IMR-90 (cell line): Measurements from ENCODE around the gene PMS1. TPM values are rescaled to one million over a fixed set of nuclear protein-coding genes. Genes with fewer than 3 reads are reported as not detected.

Experiments
- ATAC-seq: fragments of 200-7000 bp; cut with Tn5 transposase; 2 replicates; pipeline ENCODE4 v1.9.1; 2020; ENCODE audit warnings: low read depth, mild to moderate bottlenecking, moderate library complexity
- BruUV-seq: library from RNA; stranded (reverse); fragments of 400-500 nt; replicated peaks from 2 replicates; lab custom pipeline; 2021; lab: Mats Ljungman, UMichigan
- CTCF ChIA-PET: fragments of 300-600 bp; formaldehyde crosslinking; extraction: SDS; loops from one replicate; lab custom pipeline; 2021; ENCODE audit warnings: antibody characterized with exemption; lab: Yijun Ruan, JAX
- POLR2A ChIA-PET: fragments of 300-600 bp; sonication (Branson Sonifier 250); formaldehyde crosslinking; loops from one replicate; lab custom pipeline; 2022; ENCODE audit warnings: antibody characterized with exemption; ENCODE audit not compliant: unreplicated experiment; lab: Charles Lee
- DNase-seq: peaks from one replicate; pipeline ENCODE4 v3.0.0; 2013
- H2AFZ ChIP-seq: replicated peaks from 2 replicates; pipeline ENCODE3; 2013; ENCODE audit warnings: low read length, mild to moderate bottlenecking; ENCODE audit not compliant: poor library complexity
- H2AK5ac ChIP-seq: 2 replicates; pipeline ENCODE4 v1.6.1; 2013; ENCODE audit warnings: low read depth, low read length, inconsistent platforms
- H2AK9ac ChIP-seq: replicated peaks from 2 replicates; pipeline ENCODE3; 2013; ENCODE audit warnings: mild to moderate bottlenecking, low read depth, low read length, moderate library complexity; ENCODE audit not compliant: poor library complexity
- H2BK120ac ChIP-seq: 2 replicates; pipeline ENCODE4 v1.6.1; 2013; ENCODE audit warnings: low read depth, low read length, inconsistent platforms
- H2BK15ac ChIP-seq: 3 replicates; pipeline ENCODE4 v1.6.1; 2013; ENCODE audit warnings: low read depth, low read length, inconsistent platforms
- H2BK20ac ChIP-seq: 2 replicates; pipeline ENCODE4 v1.6.1; 2013; ENCODE audit warnings: low read depth, mild to moderate bottlenecking, inconsistent platforms, low read length, moderate library complexity
- H2BK5ac ChIP-seq: 2 replicates; pipeline ENCODE4 v1.6.1; 2013; ENCODE audit warnings: mild to moderate bottlenecking, low read depth, low read length, inconsistent platforms; ENCODE audit not compliant: poor library complexity, severe bottlenecking
- H3K14ac ChIP-seq: replicated peaks from 2 replicates; pipeline ENCODE4 v1.6.1; 2013; ENCODE audit warnings: low read depth, low read length, inconsistent platforms
- H3K18ac ChIP-seq: 2 replicates; pipeline ENCODE4 v1.6.1; 2013; ENCODE audit warnings: low read depth, low read length, control low read depth
- H3K23ac ChIP-seq: 2 replicates; pipeline ENCODE4 v1.6.1; 2013; ENCODE audit warnings: low read depth, low read length, inconsistent platforms
- H3K27ac ChIP-seq: 2 replicates; pipeline ENCODE4 v1.5.1; 2013; ENCODE audit warnings: mild to moderate bottlenecking, control low read depth, low read length; ENCODE audit not compliant: insufficient read depth
- H3K27me3 ChIP-seq: 2 replicates; pipeline ENCODE4 v1.6.1; 2013; ENCODE audit warnings: low read length; ENCODE audit not compliant: control insufficient read depth, insufficient read depth
- H3K36me3 ChIP-seq: 2 replicates; pipeline ENCODE4 v1.6.1; 2013; ENCODE audit warnings: low read length, mixed read lengths; ENCODE audit not compliant: control insufficient read depth, insufficient read depth
- H3K4ac ChIP-seq: 2 replicates; pipeline ENCODE4 v1.6.1; 2013; ENCODE audit warnings: low read depth, low read length, inconsistent platforms
- H3K4me1 ChIP-seq: 2 replicates; pipeline ENCODE4 v1.6.1; 2013; ENCODE audit warnings: low read length, mixed read lengths; ENCODE audit not compliant: control insufficient read depth, insufficient read depth
- H3K4me2 ChIP-seq: 2 replicates; pipeline ENCODE4 v1.6.1; 2013; ENCODE audit warnings: low read depth, mild to moderate bottlenecking, control low read depth, low read length, moderate library complexity
- H3K4me3 ChIP-seq: 2 replicates; pipeline ENCODE4 v1.5.1; 2013; ENCODE audit warnings: low read depth, mild to moderate bottlenecking, control low read depth, low read length, moderate library complexity; ENCODE audit not compliant: insufficient read depth
- H3K56ac ChIP-seq: 2 replicates; pipeline ENCODE4 v1.6.1; 2013; ENCODE audit warnings: low read length, inconsistent platforms; ENCODE audit not compliant: insufficient read depth; ENCODE audit errors: extremely low read depth
- H3K79me1 ChIP-seq, 2 experiments: 2 replicates each; pipeline ENCODE4 v1.6.1; 2013; ENCODE audit warnings: low read length in 2 of 2, inconsistent platforms in 1 of 2, low read depth in 1 of 2
- H3K9ac ChIP-seq: 2 replicates; pipeline ENCODE4 v1.6.1; 2013; ENCODE audit warnings: low read depth, low read length, control low read depth
- H3K9me1 ChIP-seq: 2 replicates; pipeline ENCODE4 v1.6.1; 2013; ENCODE audit warnings: low read length, inconsistent platforms; ENCODE audit not compliant: insufficient read depth
- H3K9me3 ChIP-seq: 2 replicates; pipeline ENCODE4 v1.6.1; 2013; ENCODE audit warnings: low read length; ENCODE audit not compliant: control insufficient read depth, insufficient read depth
- H4K20me1 ChIP-seq: 2 replicates; pipeline ENCODE4 v1.6.1; 2013; ENCODE audit warnings: low read length, inconsistent platforms; ENCODE audit not compliant: insufficient read depth
- H4K5ac ChIP-seq: 2 replicates; pipeline ENCODE4 v1.6.1; 2013; ENCODE audit warnings: mild to moderate bottlenecking, low read depth, low read length, control low read depth
- H4K8ac ChIP-seq, 2 experiments: 2 replicates each; pipeline ENCODE4 v1.6.1; 2013; ENCODE audit warnings: low read depth in 2 of 2, low read length in 2 of 2, control low read depth in 1 of 2, inconsistent platforms in 1 of 2
- H4K91ac ChIP-seq: 2 replicates; pipeline ENCODE4 v1.6.1; 2013; ENCODE audit warnings: low read depth, low read length, inconsistent platforms; ENCODE audit not compliant: insufficient read depth
- BHLHE40 ChIP-seq: fragments of 150-350 bp; IDR thresholded peaks from 2 replicates; pipeline ENCODE4 v1.6.1; 2016; ENCODE audit warnings: mild to moderate bottlenecking, low read depth, low read length
- CEBPB ChIP-seq: IDR thresholded peaks from 2 replicates; pipeline ENCODE4 v1.6.1; 2012; ENCODE audit warnings: low read depth, low read length, improper control_type of control experiment
- CHD1 ChIP-seq: IDR thresholded peaks from 2 replicates; pipeline ENCODE4 v1.6.1; 2012; ENCODE audit warnings: low read depth, low read length, improper control_type of control experiment
- FOS ChIP-seq: fragments of 150-350 bp; IDR thresholded peaks from 2 replicates; pipeline ENCODE4 v1.6.1; 2016; ENCODE audit warnings: low read depth, low read length
- MAFK ChIP-seq: IDR thresholded peaks from 2 replicates; pipeline ENCODE4 v1.6.1; 2012; ENCODE audit warnings: low read depth, low read length, improper control_type of control experiment
- MAZ ChIP-seq: IDR thresholded peaks from 2 replicates; pipeline ENCODE4 v1.6.1; 2012; ENCODE audit warnings: low read depth, mild to moderate bottlenecking, low read length, improper control_type of control experiment, moderate library complexity, borderline replicate concordance
- MXI1 ChIP-seq: IDR thresholded peaks from 2 replicates; pipeline ENCODE4 v1.6.1; 2012; ENCODE audit warnings: low read depth, mild to moderate bottlenecking, low read length, moderate library complexity, borderline replicate concordance
- NFE2L2 ChIP-seq: fragments of 150-350 bp; IDR thresholded peaks from 2 replicates; pipeline ENCODE4 v1.6.1; 2016; ENCODE audit warnings: low read depth, mild to moderate bottlenecking, low read length
- POLR2A ChIP-seq: IDR thresholded peaks from 2 replicates; pipeline ENCODE4 v1.6.1; 2012; ENCODE audit warnings: mild to moderate bottlenecking, low read depth, low read length
- RAD21 ChIP-seq: IDR thresholded peaks from 2 replicates; pipeline ENCODE4 v1.6.1; 2012; ENCODE audit warnings: low read length, improper control_type of control experiment
- RCOR1 ChIP-seq: IDR thresholded peaks from 2 replicates; pipeline ENCODE4 v1.6.1; 2012; ENCODE audit warnings: mild to moderate bottlenecking, low read length, improper control_type of control experiment; ENCODE audit not compliant: insufficient replicate concordance
- RFX5 ChIP-seq: IDR thresholded peaks from 2 replicates; pipeline ENCODE4 v1.8.0; 2012; ENCODE audit warnings: low read depth, mild to moderate bottlenecking, low read length, moderate library complexity
- SMC3 ChIP-seq: fragments of 150-350 bp; IDR thresholded peaks from 2 replicates; pipeline ENCODE4 v1.6.1; 2016; ENCODE audit warnings: low read depth, mild to moderate bottlenecking, antibody characterized with exemption, low read length, moderate library complexity
- WGBS, 2 experiments: methylation state at CpG; one replicate each; pipeline versions ENCODE4 v1.1.5 to v1.1.7; 2013; ENCODE audit warnings: missing lambda C conversion rate in 2 of 2; ENCODE audit not compliant: insufficient read length in 1 of 2; ENCODE audit errors: extremely low coverage in 2 of 2; 5-methylcytosine and 5-hydroxymethylcytosine counted together
- dilution Hi-C: fragments of 300-500 bp; cut with HindIII; formaldehyde crosslinking; loops from one replicate; pipeline ENCODE4 v1.14.3; 2018; ENCODE audit warnings: low sequenced_read_pairs; ENCODE audit not compliant: unreplicated experiment
- in situ Hi-C: fragments of 300-500 bp; cut with MboI; formaldehyde crosslinking; loops from 3 replicates; pipeline ENCODE4 v1.14.3; 2019; ENCODE audit warnings: low sequenced_read_pairs, inconsistent platforms, mixed read lengths
- intact Hi-C: fragments of 100-400 bp; cut with micrococcal nuclease; formaldehyde crosslinking; loops from 2 replicates; pipeline ENCODE4 v1.10.0; 2022
- polyA plus RNA-seq, 3 experiments: library from polyadenylated mRNA; depleted of rRNA; stranded (reverse); fragments of >200 nt; gene quantifications; 2 replicates each; pipeline ENCODE4 v1.2.3, GENCODE V29; 2012; ENCODE audit warnings: low replicate concordance in 1 of 3
- total RNA-seq: library from RNA; depleted of rRNA; stranded (reverse); fragments of >200 nt; gene quantifications from 2 replicates; pipeline ENCODE4 v1.2.3, GENCODE V29; 2012
- TF ChIP-seq, protein P1 (sequence below): fragments of 150-350 bp; IDR thresholded peaks from 2 replicates; pipeline ENCODE4 v1.6.1; 2016; ENCODE audit warnings: low read depth, mild to moderate bottlenecking, low read length, moderate library complexity, borderline replicate concordance
- TF ChIP-seq, protein P2 (sequence below): fragments of 150-350 bp; IDR thresholded peaks from 2 replicates; pipeline ENCODE4 v1.6.1; 2017; ENCODE audit warnings: mild to moderate bottlenecking, antibody characterized with exemption, low read length, low read depth
- TF ChIP-seq, protein P3 (sequence below): conservative IDR thresholded peaks from 2 replicates; pipeline ENCODE4 v1.5.1; 2012; ENCODE audit warnings: mild to moderate bottlenecking, low read depth, low read length, improper control_type of control experiment

The PMS1 gene
- total and polyA plus RNA-seq, 2 of the 4 experiments (the other 2 are of a cell fraction): 8.1 to 10.6 TPM

DNA sequence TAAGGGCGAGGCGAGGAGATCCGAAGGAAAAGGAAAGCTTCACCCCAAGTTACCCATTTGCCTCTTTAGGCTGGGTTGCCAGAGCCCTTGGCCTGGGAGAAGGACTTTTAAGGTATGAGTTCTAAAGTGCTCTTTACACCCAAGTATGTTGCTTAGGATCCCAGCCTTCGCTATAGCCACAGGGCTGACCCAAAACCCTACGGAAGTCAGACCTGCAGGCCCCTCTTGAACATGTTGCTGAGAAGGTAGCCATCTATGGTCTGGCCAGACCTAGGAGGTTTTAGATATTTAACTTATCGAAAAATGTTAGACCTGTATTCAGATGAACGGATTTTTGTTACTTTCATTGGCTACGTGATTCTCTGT is 95.4 kb downstream of the PMS1 start:
- no peak for ATAC-seq
- Histone ChIP-seq H2BK20ac (no peak overlapping the region), H3K36me3 (no peaks in the 10 kb centered on the region), H3K9me1 (no peaks in the 10 kb centered on the region), H3K14ac (no peak overlapping the region), H3K79me1 (no peaks in the 10 kb centered on the region), H4K91ac (no peak overlapping the region), H2BK120ac (no peak overlapping the region), H3K4me2 (no peak overlapping the region), H4K8ac (no peak overlapping the region), H4K20me1 (no peaks in the 10 kb centered on the region), H2AK5ac (no peak overlapping the region), H3K4me3 (no peak overlapping the region), H4K5ac (no peak overlapping the region), H3K27me3 (no peaks in the 10 kb centered on the region), H3K4ac (no peak overlapping the region), H3K9ac (no peak overlapping the region), H3K9me3 (no peaks in the 10 kb centered on the region), H2BK15ac (no peak overlapping the region), H2AK9ac (no peak overlapping the region), H3K23ac (no peak overlapping the region), H2AFZ (no peak overlapping the region), H2BK5ac (no peak overlapping the region), H3K4me1 (no peaks in the 10 kb centered on the region), H3K27ac (no peak overlapping the region), H3K56ac (no peak overlapping the region), H3K18ac (no peak overlapping the region)
- intact Hi-C loops: no loop called here
- 100% methylated on average over 1 of the region's 8 CpGs; no CpG with 5 or more reads in 1 of the 2 experiments for WGBS, 2 experiments
- CTCF ChIA-PET: no interaction called here
- POLR2A ChIA-PET: no interaction called here
- in situ Hi-C loops: no loop called here
- no TSS peak for BruUV-seq
- TF ChIP-seq NFE2L2 (no peak), BHLHE40 (no peak), FOS (no peak), RAD21 (no peak), CEBPB (no peak), POLR2A (no peak), SMC3 (no peak), RCOR1 (no peak), CHD1 (no peak), MAFK (no peak), RFX5 (no peak), MXI1 (no peak), MAZ (no peak)
- TF ChIP-seq, protein P1, sequence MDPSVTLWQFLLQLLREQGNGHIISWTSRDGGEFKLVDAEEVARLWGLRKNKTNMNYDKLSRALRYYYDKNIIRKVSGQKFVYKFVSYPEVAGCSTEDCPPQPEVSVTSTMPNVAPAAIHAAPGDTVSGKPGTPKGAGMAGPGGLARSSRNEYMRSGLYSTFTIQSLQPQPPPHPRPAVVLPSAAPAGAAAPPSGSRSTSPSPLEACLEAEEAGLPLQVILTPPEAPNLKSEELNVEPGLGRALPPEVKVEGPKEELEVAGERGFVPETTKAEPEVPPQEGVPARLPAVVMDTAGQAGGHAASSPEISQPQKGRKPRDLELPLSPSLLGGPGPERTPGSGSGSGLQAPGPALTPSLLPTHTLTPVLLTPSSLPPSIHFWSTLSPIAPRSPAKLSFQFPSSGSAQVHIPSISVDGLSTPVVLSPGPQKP: no peak
- TF ChIP-seq, protein P2, sequence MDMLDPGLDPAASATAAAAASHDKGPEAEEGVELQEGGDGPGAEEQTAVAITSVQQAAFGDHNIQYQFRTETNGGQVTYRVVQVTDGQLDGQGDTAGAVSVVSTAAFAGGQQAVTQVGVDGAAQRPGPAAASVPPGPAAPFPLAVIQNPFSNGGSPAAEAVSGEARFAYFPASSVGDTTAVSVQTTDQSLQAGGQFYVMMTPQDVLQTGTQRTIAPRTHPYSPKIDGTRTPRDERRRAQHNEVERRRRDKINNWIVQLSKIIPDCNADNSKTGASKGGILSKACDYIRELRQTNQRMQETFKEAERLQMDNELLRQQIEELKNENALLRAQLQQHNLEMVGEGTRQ: no peak
- TF ChIP-seq, protein P3, sequence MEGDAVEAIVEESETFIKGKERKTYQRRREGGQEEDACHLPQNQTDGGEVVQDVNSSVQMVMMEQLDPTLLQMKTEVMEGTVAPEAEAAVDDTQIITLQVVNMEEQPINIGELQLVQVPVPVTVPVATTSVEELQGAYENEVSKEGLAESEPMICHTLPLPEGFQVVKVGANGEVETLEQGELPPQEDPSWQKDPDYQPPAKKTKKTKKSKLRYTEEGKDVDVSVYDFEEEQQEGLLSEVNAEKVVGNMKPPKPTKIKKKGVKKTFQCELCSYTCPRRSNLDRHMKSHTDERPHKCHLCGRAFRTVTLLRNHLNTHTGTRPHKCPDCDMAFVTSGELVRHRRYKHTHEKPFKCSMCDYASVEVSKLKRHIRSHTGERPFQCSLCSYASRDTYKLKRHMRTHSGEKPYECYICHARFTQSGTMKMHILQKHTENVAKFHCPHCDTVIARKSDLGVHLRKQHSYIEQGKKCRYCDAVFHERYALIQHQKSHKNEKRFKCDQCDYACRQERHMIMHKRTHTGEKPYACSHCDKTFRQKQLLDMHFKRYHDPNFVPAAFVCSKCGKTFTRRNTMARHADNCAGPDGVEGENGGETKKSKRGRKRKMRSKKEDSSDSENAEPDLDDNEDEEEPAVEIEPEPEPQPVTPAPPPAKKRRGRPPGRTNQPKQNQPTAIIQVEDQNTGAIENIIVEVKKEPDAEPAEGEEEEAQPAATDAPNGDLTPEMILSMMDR: no peak
- DNase-seq: no peak
- dilution Hi-C loops: no loop called here
